IPS DF 19.7 (cell line): ENCODE results near the gene PCAT7.
"Not testable (repeated sequence)": the region's sequence is repeated elsewhere in the genome, so short reads cannot be mapped to it uniquely, and the experiment has no call there.

Experiments used
- DNase-seq: peaks from one replicate; pipeline ENCODE4 v3.0.0-alpha.2; 2013; ENCODE audit warnings: low read depth, low spot score

Gene PCAT7

GRCh38 chr9:94563548-94563947 is 8.7 kb downstream of the PCAT7 start:
- no peak for DNase-seq

GRCh38 chr9:94564279-94564678 is 9.4 kb downstream of the PCAT7 start:
- DNase-seq: not testable (repeated sequence)

DNA sequence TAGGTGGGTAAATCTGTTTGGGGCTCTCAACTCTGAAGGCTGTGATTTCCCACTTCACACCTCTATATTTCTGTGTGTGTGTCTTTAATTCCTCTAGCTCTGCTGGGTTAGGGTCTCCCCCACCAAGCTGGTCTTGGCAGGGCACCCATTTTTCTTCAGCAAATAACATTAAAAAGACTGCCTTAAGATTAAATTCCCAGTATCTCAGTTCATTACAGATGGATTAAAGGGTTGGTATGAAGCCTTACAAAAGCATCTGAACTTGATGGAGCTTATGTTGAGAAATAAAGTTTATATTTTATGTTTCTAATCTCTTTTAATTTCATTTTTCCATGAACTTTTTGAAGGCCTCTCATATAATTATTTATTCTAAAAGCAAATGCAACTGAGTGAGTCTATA is 11.7 kb downstream of the PCAT7 start:
- no peak for DNase-seq

DNA sequence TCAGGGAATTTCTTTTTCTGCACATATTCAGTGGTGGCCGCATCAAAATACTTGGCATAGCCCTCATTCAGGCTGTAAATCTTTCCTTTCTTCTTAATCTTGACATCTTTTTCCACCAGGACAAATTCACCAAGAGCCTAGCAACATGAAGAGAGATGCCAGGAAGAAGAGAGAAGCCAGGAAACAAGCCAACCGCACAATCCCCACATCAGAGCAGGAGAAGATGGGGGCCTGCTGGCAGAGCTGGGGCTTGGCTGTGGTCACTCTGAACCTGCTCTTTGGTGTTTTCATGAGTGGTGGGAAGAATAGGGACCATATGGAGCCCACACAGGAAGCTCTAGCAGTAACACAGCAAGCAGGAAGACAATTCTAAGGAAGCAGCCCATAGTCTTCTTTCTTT is 12.4 kb downstream of the PCAT7 start:
- DNase-seq: no peak

- no peak for DNase-seq
Observed at GRCh38 chr9:94568250-94568889, 13.5 kb downstream of the PCAT7 start.

GRCh38 chr9:94568972-94569712 is 14.3 kb downstream of the PCAT7 start:
- no peak for DNase-seq

DNA sequence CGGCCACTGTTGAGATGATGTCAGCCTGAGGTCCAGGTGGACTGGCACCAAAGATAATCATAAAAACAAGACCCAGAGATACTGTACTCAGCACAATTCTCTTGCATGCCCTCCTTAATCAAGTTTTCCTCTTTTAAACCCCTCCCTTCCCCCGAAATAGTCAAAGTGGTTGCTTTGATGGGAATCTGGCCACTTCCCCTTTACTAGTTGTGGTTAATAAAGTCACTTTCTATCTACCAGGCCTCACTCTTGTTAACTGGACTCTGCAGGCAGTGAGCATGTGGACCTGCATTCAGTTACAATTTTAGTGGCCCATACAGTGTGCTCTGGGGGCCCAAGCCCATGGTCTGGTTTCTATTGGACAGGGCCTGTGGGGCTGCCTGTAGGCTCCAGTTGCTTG is 21.2 kb downstream of the PCAT7 start:
- DNase-seq: no peak

GRCh38 chr9:94577036-94577435 is 22.2 kb downstream of the PCAT7 start:
- DNase-seq: no peak

GRCh38 chr9:94577571-94577970 is 22.7 kb downstream of the PCAT7 start:
- DNase-seq: no peak

GRCh38 chr9:94581728-94582127 is 26.8 kb downstream of the PCAT7 start:
- DNase-seq: no peak

GRCh38 chr9:94584555-94584954 is 29.7 kb downstream of the PCAT7 start:
- no peak for DNase-seq

DNA sequence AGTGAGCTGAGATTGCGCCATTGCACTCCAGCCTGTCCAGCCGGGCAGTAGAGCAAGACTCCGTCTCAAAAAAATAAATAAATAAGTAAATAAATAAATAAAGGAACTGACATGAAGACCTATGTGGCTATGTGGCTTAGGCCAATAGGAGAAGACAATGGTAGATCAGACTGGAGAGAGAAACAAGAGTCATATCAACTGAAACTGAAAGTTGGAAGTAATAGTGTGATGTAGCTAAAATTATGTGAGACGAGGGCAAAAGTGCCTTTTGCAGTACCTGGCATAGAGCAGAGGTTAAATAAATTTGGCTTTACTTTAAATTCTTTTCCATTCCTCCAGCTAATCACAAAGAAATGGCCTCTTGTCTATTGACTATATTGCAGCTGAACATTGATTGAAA is 31.4 kb downstream of the PCAT7 start:
- no peak for DNase-seq

DNA sequence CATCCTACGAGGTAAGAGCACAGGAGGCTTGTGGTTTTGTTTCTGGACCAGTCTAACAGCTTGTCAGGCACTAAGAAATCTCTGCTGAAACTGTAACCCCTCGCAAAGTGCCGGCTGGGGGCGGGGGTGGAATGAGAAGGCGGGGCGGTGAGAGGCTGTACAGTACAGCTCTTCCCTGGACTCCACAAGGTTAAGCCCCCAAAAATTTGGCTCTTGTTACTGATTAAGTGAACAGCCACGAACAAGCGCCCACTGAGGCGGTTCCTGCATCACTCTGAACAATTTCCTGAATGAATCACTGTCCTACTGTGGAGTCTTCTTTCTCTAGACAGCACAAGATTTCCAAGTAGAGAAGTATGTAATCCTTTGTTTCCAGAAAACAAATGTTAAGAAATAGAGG is 31.9 kb downstream of the PCAT7 start:
- no peak for DNase-seq

GRCh38 chr9:94588681-94589080 is 33.8 kb downstream of the PCAT7 start:
- DNase-seq: no peak

GRCh38 chr9:94591046-94591545 is 36.2 kb downstream of the PCAT7 start:
- not testable (repeated sequence) for DNase-seq

GRCh38 chr9:94591876-94592275 is 37.0 kb downstream of the PCAT7 start:
- DNase-seq: no peak

DNA sequence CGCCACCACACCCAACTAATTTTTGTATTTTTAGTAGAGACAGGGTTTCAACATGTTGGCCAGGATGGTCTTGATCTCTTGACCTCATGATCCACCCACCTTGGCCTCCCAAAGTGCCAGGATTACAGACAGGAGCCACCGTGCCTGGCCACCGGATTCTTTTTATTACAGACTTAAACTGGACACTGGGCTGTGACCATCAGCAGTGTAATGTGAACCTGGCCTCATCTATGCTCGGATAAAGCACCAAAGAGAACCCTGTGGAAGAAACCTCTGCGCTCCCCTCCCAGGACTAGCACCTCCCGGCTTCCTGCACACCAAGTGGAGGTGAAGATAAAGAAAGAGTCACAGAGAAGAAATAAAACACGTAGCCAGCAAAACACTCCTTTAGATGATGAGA is 37.8 kb downstream of the PCAT7 start:
- DNase-seq: not testable (repeated sequence)

DNA sequence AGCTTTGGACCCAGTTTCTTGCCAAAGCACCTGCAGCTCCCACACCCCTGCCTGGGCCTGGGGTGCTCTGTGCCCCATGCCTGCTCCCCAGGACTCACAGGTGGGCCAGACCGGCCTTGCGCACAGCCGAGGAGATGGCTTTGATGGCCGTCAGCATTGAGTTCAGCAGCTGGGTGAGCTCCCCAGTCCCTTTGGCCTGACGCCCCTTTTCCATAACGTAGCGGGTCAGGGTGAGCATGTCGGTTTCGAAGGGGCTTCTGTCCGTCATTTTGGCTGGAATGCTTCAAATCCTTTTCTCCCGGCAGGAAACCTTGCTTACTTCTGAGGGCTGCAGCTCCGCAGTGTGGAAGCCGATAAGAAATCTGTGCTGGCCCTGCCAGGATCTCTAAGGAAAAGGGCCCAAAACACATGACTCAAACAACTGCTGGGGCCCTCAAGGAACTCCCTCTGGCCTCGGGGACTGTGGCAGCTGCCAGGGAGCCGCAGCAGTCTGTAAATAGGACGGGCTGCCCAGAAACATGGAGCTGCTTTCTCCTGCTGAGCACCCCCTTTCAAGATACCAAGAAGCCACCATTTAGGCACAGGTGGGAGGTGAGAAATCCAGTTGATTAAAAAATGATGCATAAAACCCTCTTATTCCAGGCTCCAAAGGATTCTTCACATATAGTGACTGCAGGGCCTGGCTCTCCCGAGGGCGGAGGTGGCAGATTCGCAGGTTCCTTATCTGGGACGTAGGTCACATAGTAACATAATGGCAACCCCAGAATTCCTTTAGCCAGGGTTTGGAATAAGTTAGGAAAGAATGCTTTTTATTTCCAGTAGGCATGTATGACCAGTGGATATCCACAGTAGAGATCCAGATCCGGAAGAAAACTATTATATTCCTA is 38.8 kb downstream of the PCAT7 start, which contains the start of gene FBP2:
TSS of gene FBP2 (minus strand) at position 366 of the 887 bp plus-strand sequence. CDS start at position 268, 98 bp downstream.
- no peak for DNase-seq

DNA sequence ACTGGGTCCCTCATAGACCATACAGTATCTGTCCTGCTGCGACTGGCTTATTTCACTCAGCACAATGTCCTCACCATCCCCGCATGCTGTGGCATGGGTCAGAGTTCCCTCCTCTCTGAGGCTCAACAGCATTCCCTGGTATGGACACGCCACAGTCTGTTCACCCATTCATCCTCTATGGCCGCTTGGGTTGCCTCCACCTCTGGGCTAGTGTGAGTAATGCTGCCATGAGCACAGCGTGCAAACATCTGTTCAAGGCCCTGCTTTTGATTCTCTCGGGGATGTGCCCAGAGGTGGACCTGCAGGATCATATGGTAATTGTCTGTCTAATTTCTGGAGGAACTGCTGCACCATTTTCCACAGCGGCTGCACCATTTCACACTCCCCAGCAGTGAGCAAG is 44.2 kb downstream of the PCAT7 start:
- no peak for DNase-seq

- DNase-seq: no peak
Observed at GRCh38 chr9:94600258-94600657, 45.4 kb downstream of the PCAT7 start.

- DNase-seq: no peak
Observed at GRCh38 chr9:94600715-94601114, 45.8 kb downstream of the PCAT7 start.

GRCh38 chr9:94602666-94603065 is 47.8 kb downstream of the PCAT7 start:
- DNase-seq: no peak
